Upper lobe of left lung (tissue), 6 donors: ENCODE measurements around the gene ROR2. TPM values are rescaled to one million over a fixed set of nuclear protein-coding genes. Genes with fewer than 3 reads are reported as not detected.

Experiments used
- ATAC-seq, 2 donors: fragments of 200-7000 bp; cut with Tn5 transposase; one replicate each; pipeline ENCODE4 v1.9.1; 2022; ENCODE audit warnings: mild to moderate bottlenecking in 2 of 2, moderate library complexity in 2 of 2; ENCODE audit not compliant: low FRiP score in 2 of 2
- DNase-seq, 2 donors: peaks; one replicate each; pipeline ENCODE4 v3.0.0-alpha.2; 2019 to 2020
- H3K27ac ChIP-seq, 4 donors: fragments of 200-600 bp; sonication (generic); one replicate each; pipeline ENCODE4 v1.5.1; 2016 to 2019
- H3K27me3 ChIP-seq, 4 donors: fragments of 200-600 bp; sonication (generic); one replicate each; pipeline ENCODE4 v1.5.1; 2017 to 2019
- H3K36me3 ChIP-seq, 4 donors: fragments of 200-600 bp; sonication (generic); one replicate each; pipeline ENCODE4 v1.5.1; 2016 to 2019
- H3K4me1 ChIP-seq, 4 donors: fragments of 200-600 bp; sonication (generic); one replicate each; pipeline ENCODE4 v1.5.1; 2018 to 2019
- H3K4me3 ChIP-seq, 4 donors: fragments of 200-600 bp; sonication (generic); one replicate each; pipeline ENCODE4 v1.5.1; 2017 to 2019; ENCODE audit warnings: mild to moderate bottlenecking in 2 of 4, moderate library complexity in 1 of 4
- H3K9me3 ChIP-seq, 4 donors: fragments of 200-600 bp; sonication (generic); one replicate each; pipeline ENCODE4 v1.5.1; 2018 to 2019
- EP300 ChIP-seq, 4 donors: sonication (generic); formaldehyde crosslinking; IDR thresholded peaks; one replicate each; pipeline ENCODE4 v1.5.1; 2017; ENCODE audit warnings: antibody characterized with exemption in 4 of 4, control low read depth in 2 of 4
- POLR2A ChIP-seq, 4 donors: fragments of 450-650 bp; IDR thresholded peaks; one replicate each; pipeline ENCODE4 v1.5.1; 2016 to 2017; ENCODE audit warnings: antibody characterized with exemption in 4 of 4, mild to moderate bottlenecking in 2 of 4
- POLR2AphosphoS5 ChIP-seq, 2 donors: sonication (generic); formaldehyde crosslinking; IDR thresholded peaks; one replicate each; pipeline ENCODE4 v1.5.1; 2017; ENCODE audit warnings: antibody characterized with exemption in 2 of 2
- WGBS, 2 donors: methylation state at CpG; one replicate each; pipeline ENCODE4 v1.1.5; 2017 to 2018; 5-methylcytosine and 5-hydroxymethylcytosine counted together
- total RNA-seq, 6 donors: library from RNA; depleted of rRNA in 4 of 6; stranded (reverse); fragments of >200 nt in 4 of 6; gene quantifications; one replicate each; pipeline versions ENCODE4 v1.1.0 to v1.2.1, GENCODE V29; 2016 to 2021
- TF ChIP-seq, protein P1 (sequence below), 6 experiments: fragments of 450-650 bp in 4 of 6; fragments of 200-600 bp in 2 of 6; sonication (generic) in 2 of 6; IDR thresholded peaks; one replicate each; pipeline ENCODE4 v1.5.1; 2016 to 2019; ENCODE audit warnings: antibody characterized with exemption in 6 of 6
- donor health status: DM: no; HTN: no; CAD: no; lungs with moderate emphysema.
- donor health status: DM: no; HTN: yes; CAD: no; lungs with severe emphysema.

ROR2 gene
- total RNA-seq, 6 donors from 2014 or later, result 2.7 to 8.1 (median 3.4) TPM

DNA sequence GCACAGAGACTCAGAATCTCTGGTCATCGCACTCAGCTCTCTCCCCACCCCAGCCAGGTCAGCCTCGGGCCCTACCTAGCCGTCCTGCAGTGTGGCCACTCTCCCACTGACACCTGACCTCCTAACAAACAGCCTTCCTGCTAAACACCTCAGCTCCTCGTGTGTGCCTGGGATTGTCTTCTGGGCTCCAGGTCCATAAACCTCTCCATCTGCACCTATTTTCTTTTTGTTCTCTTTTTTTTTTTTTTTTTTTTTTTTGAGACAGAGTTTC lies 193.6 kb downstream of the ROR2 start:
- H3K4me1 ChIP-seq, result no peaks in the 10 kb centered on the region
- H3K27me3 ChIP-seq, result no peaks in the 10 kb centered on the region
- H3K9me3 ChIP-seq, result no peaks in the 10 kb centered on the region
- no peak for DNase-seq
- ATAC-seq, result no peak
- no peak overlapping the region for H3K4me3 ChIP-seq
- H3K27ac ChIP-seq, result no peak overlapping the region
- H3K36me3 ChIP-seq, result no peaks in the 10 kb centered on the region
- WGBS, 2 donors, result 87 to 90% methylated on average over 4 of the region's 4 CpGs
- TF ChIP-seq EP300 (IDR thresholded peaks at IDR 0.05), result no peak
- no peak for TF ChIP-seq POLR2A (IDR thresholded peaks at IDR 0.05)
- TF ChIP-seq POLR2AphosphoS5 (IDR thresholded peaks at IDR 0.05), result no peak
- TF ChIP-seq, protein P1, sequence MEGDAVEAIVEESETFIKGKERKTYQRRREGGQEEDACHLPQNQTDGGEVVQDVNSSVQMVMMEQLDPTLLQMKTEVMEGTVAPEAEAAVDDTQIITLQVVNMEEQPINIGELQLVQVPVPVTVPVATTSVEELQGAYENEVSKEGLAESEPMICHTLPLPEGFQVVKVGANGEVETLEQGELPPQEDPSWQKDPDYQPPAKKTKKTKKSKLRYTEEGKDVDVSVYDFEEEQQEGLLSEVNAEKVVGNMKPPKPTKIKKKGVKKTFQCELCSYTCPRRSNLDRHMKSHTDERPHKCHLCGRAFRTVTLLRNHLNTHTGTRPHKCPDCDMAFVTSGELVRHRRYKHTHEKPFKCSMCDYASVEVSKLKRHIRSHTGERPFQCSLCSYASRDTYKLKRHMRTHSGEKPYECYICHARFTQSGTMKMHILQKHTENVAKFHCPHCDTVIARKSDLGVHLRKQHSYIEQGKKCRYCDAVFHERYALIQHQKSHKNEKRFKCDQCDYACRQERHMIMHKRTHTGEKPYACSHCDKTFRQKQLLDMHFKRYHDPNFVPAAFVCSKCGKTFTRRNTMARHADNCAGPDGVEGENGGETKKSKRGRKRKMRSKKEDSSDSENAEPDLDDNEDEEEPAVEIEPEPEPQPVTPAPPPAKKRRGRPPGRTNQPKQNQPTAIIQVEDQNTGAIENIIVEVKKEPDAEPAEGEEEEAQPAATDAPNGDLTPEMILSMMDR (IDR thresholded peaks at IDR 0.05), result no peak

DNA sequence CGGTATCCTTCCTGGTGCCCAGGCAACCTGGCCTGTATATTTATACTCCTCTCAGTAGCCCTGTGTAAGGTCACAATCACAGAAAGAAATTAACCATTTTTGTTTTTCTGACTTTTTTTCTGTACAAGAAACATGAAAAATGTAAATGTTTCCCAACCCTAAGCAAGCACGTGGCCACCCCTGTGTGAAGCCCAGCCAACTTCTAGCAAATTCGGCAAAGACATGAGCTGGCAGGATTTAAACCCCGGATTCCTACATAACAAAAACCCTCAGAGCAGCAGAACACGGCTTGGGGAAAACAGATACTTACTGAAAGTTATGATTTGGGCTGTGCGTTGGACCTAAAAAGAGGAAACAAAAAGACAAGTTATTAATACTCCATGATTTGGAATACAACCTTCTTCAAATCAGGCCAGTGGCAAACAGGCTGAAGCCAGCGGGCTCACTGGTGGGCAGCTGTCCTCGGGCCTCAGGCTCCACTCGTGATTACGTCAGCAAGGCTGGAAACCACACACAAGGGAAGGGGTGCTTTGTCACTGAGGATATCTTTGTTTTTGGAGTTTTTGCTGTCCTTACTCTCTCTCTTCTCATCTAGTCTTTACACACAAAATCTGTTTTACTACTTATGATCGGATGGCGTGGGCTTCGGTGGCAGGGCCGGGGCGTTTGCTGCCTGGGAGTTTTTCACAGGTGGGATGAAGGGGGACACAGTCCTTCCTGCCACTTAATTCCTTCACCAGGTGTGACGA lies 194.1 kb downstream of the ROR2 start:
- Histone ChIP-seq H3K9me3 (no peaks in the 10 kb centered on the region), H3K27me3 (no peaks in the 10 kb centered on the region), H3K27ac (no peak overlapping the region), H3K36me3 (no peaks in the 10 kb centered on the region), H3K4me1 (no peaks in the 10 kb centered on the region), H3K4me3 (no peak overlapping the region)
- ATAC-seq (no peak), DNase-seq (peak in 1 of 2 donors; percentile 50)
- TF ChIP-seq EP300 (IDR thresholded peaks at IDR 0.05) (no peak), POLR2A (IDR thresholded peaks at IDR 0.05) (no peak), POLR2AphosphoS5 (IDR thresholded peaks at IDR 0.05) (no peak)
- TF ChIP-seq, protein P1 (IDR thresholded peaks at IDR 0.05), result no peak
- WGBS, 2 donors, result 79 to 84% methylated on average over 11 to 16 of the region's 16 CpGs

DNA sequence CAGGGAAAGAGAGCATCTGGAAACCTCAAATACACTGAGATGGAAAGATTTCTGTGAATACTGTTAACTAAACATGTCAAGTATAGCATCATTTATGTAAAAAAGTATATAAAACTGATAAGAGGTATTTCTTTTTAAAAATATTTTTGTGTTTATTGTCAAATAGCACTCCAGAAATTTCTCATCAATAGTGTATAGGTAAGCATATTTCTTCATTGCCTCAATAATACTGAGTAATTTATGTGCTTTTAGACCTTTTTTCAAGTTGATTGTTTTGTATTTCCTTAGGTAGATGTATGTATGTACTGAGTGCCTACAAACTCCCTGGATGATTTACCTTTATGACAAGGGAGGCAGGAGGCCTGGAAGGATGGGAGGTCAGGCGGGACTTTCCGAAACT lies 196.3 kb downstream of the ROR2 start:
- no peaks in the 10 kb centered on the region for H3K27me3 ChIP-seq
- 48% methylated on average over 2 of the region's 2 CpGs for WGBS, 2 donors
- DNase-seq (no peak), ATAC-seq (no peak)
- H3K36me3 ChIP-seq, result no peaks in the 10 kb centered on the region
- no peak for TF ChIP-seq POLR2A (IDR thresholded peaks at IDR 0.05)
- TF ChIP-seq POLR2AphosphoS5 (IDR thresholded peaks at IDR 0.05), result no peak
- TF ChIP-seq, protein P1 (IDR thresholded peaks at IDR 0.05), result no peak
- TF ChIP-seq EP300 (IDR thresholded peaks at IDR 0.05), result no peak
- H3K4me3 ChIP-seq, result no peak overlapping the region
- no peaks in the 10 kb centered on the region for H3K4me1 ChIP-seq
- H3K9me3 ChIP-seq, result no peaks in the 10 kb centered on the region
- no peak overlapping the region for H3K27ac ChIP-seq

DNA sequence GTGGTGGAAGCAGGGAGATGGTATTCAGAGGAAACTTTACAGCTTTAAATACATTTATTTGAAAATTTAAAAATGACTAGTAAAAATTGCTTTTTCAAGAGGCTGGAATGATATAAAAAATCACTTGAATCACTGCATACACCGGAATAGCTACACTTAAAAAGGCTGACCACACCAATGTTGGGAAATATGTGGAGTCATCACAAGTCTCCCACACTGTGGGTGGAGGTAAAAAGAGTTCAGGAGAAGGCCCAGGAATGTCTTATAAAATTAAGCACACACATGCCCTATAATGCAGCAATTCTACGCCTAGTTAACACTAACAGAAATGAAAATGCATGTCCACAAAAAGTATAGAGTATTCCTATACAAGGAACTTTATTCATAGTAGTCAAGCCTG lies 198.1 kb downstream of the ROR2 start:
- no peak for TF ChIP-seq EP300 (IDR thresholded peaks at IDR 0.05)
- H3K27ac ChIP-seq, result no peak overlapping the region
- H3K36me3 ChIP-seq, result no peaks in the 10 kb centered on the region
- H3K4me3 ChIP-seq, result no peak overlapping the region
- DNase-seq, result no peak
- H3K27me3 ChIP-seq, result no peaks in the 10 kb centered on the region
- H3K9me3 ChIP-seq, result no peaks in the 10 kb centered on the region
- no peaks in the 10 kb centered on the region for H3K4me1 ChIP-seq
- 75 to 84% methylated on average over 2 of the region's 2 CpGs for WGBS, 2 donors
- ATAC-seq, result peak in 1 of 2 donors; percentile 49

DNA sequence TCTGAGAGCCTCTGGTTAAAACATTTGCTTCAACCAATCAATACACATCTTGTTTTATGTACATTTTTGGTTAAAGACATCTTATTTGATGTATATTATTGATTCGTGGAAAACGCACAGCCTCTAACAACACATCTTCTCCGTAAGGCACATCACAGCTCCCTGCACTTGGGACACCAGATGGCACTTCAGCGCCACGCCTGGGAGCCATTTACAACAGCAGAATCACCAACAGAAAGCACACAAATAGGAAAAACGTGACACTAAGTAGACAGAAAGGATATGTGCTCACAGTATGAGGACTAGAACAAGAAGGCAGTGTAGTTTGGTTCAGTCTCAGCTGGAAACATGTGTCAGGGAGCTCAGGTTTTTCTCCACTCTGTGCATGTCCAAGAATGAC lies 199.7 kb downstream of the ROR2 start:
- 75 to 82% methylated on average over 6 of the region's 6 CpGs for WGBS, 2 donors
- TF ChIP-seq, protein P1 (IDR thresholded peaks at IDR 0.05), result no peak
- TF ChIP-seq POLR2AphosphoS5 (IDR thresholded peaks at IDR 0.05) (no peak), POLR2A (IDR thresholded peaks at IDR 0.05) (no peak), EP300 (IDR thresholded peaks at IDR 0.05) (no peak)
- Histone ChIP-seq H3K27ac (no peak overlapping the region), H3K27me3 (no peaks in the 10 kb centered on the region), H3K9me3 (no peaks in the 10 kb centered on the region), H3K4me1 (no peaks in the 10 kb centered on the region), H3K36me3 (no peaks in the 10 kb centered on the region), H3K4me3 (no peak overlapping the region)
- DNase-seq (no peak), ATAC-seq (no peak)
